HepG2 (cell line): ENCODE data around the gene GUK1. TPM values are rescaled to one million over a fixed set of nuclear protein-coding genes. Genes with fewer than 3 reads are reported as not detected.

ENCODE experiments used
- ATAD3A ChIP-seq: sonication (generic); formaldehyde crosslinking; IDR thresholded peaks from 2 replicates; pipeline ENCODE4 v1.4.0; 2020; ENCODE audit warnings: missing genetic modification reagents
- DNMT1 ChIP-seq: sonication (generic); formaldehyde crosslinking; IDR thresholded peaks from 2 replicates; pipeline ENCODE4 v1.5.1; 2020; ENCODE audit warnings: mild to moderate bottlenecking, missing genetic modification reagents
- GLI4 ChIP-seq: sonication (generic); formaldehyde crosslinking; IDR thresholded peaks from 2 replicates; pipeline ENCODE4 v1.5.1; 2020; ENCODE audit warnings: missing genetic modification reagents, mild to moderate bottlenecking, moderate library complexity, borderline replicate concordance
- HBP1 ChIP-seq: IDR thresholded peaks from 2 replicates; pipeline ENCODE4 v1.6.1; 2016; ENCODE audit warnings: low read depth, control low read depth
- HES4 ChIP-seq: sonication (generic); formaldehyde crosslinking; IDR thresholded peaks from 2 replicates; pipeline ENCODE4 v1.9.0; 2021; ENCODE audit warnings: mild to moderate bottlenecking, missing genetic modification reagents, borderline replicate concordance
- HOMEZ ChIP-seq: IDR thresholded peaks from 2 replicates; pipeline ENCODE4 v1.6.1; 2016; ENCODE audit warnings: low read depth
- KDM5A ChIP-seq: fragments of 200-600 bp; sonication (generic); IDR thresholded peaks from 2 replicates; pipeline ENCODE4 v1.7.0; 2018; ENCODE audit warnings: antibody characterized with exemption, mild to moderate bottlenecking, low read length, borderline replicate concordance
- KLF13 ChIP-seq: sonication (generic); formaldehyde crosslinking; IDR thresholded peaks from 2 replicates; pipeline ENCODE4 v1.4.0; 2020; ENCODE audit warnings: mild to moderate bottlenecking, missing genetic modification reagents
- MED8 ChIP-seq: sonication (generic); formaldehyde crosslinking; IDR thresholded peaks from 2 replicates; pipeline ENCODE4 v1.8.1; 2023; ENCODE audit warnings: mild to moderate bottlenecking, missing genetic modification reagents; ENCODE audit not compliant: insufficient replicate concordance
- NFIC ChIP-seq: IDR thresholded peaks from 2 replicates; pipeline ENCODE4 v1.6.1; 2012; ENCODE audit warnings: mild to moderate bottlenecking, low read length, inconsistent platforms
- NR2F2 ChIP-seq: IDR thresholded peaks from 2 replicates; pipeline ENCODE4 v1.6.1; 2012; ENCODE audit warnings: low read depth, inconsistent platforms, borderline replicate concordance
- PHB2 ChIP-seq: fragments of 450-650 bp; IDR thresholded peaks from 2 replicates; pipeline ENCODE4 v1.6.1; 2018; ENCODE audit not compliant: partially characterized antibody
- POGZ ChIP-seq: sonication (generic); formaldehyde crosslinking; IDR thresholded peaks from 2 replicates; pipeline ENCODE4 v1.4.0; 2020; ENCODE audit warnings: mild to moderate bottlenecking, missing genetic modification reagents
- RCOR2 ChIP-seq: IDR thresholded peaks from 2 replicates; pipeline ENCODE4 v1.6.1; 2016; ENCODE audit warnings: missing biosample characterization, missing genetic modification reagents
- REL ChIP-seq: sonication (generic); formaldehyde crosslinking; conservative IDR thresholded peaks from 2 replicates; pipeline ENCODE4 v1.8.0; 2022; ENCODE audit warnings: mild to moderate bottlenecking, missing genetic modification reagents, moderate library complexity
- ZBTB20 ChIP-seq: sonication (generic); formaldehyde crosslinking; IDR thresholded peaks from 2 replicates; pipeline ENCODE4 v1.8.1; 2023; ENCODE audit warnings: missing genetic modification reagents, low read depth, mild to moderate bottlenecking, borderline replicate concordance
- ZNF10 ChIP-seq: sonication (generic); formaldehyde crosslinking; IDR thresholded peaks from 2 replicates; pipeline ENCODE4 v1.4.0; 2020; ENCODE audit warnings: mild to moderate bottlenecking, low read depth, missing genetic modification reagents, borderline replicate concordance
- ZNF256 ChIP-seq: sonication (generic); formaldehyde crosslinking; conservative IDR thresholded peaks from 2 replicates; pipeline ENCODE4 v1.4.0; 2020; ENCODE audit warnings: missing genetic modification reagents
- ZNF30 ChIP-seq: sonication (generic); formaldehyde crosslinking; IDR thresholded peaks from 2 replicates; pipeline ENCODE4 v1.5.0; 2020; ENCODE audit warnings: mild to moderate bottlenecking, missing genetic modification reagents
- ZNF44 ChIP-seq: sonication (generic); formaldehyde crosslinking; IDR thresholded peaks from 2 replicates; pipeline ENCODE4 v1.5.1; 2020; ENCODE audit warnings: mild to moderate bottlenecking, missing genetic modification reagents
- ZNF496 ChIP-seq: sonication (generic); formaldehyde crosslinking; IDR thresholded peaks from 2 replicates; pipeline ENCODE4 v1.8.1; 2023; ENCODE audit warnings: mild to moderate bottlenecking, moderate library complexity, missing genetic modification reagents; ENCODE audit not compliant: insufficient replicate concordance
- ZNF569 ChIP-seq: sonication (generic); formaldehyde crosslinking; IDR thresholded peaks from 2 replicates; pipeline ENCODE4 v1.5.0; 2020; ENCODE audit warnings: mild to moderate bottlenecking, missing genetic modification reagents, moderate library complexity, borderline replicate concordance
- ZNF576 ChIP-seq: sonication (generic); formaldehyde crosslinking; IDR thresholded peaks from 2 replicates; pipeline ENCODE4 v1.4.0; 2020; ENCODE audit warnings: mild to moderate bottlenecking, missing genetic modification reagents
- ZNF652 ChIP-seq: IDR thresholded peaks from 2 replicates; pipeline ENCODE4 v1.6.1; 2016; ENCODE audit warnings: low read depth, borderline replicate concordance
- ZNF710 ChIP-seq: sonication (generic); formaldehyde crosslinking; IDR thresholded peaks from 2 replicates; pipeline ENCODE4 v1.5.0; 2020; ENCODE audit warnings: mild to moderate bottlenecking, missing genetic modification reagents, borderline replicate concordance
- ZNF75D ChIP-seq: sonication (generic); formaldehyde crosslinking; IDR thresholded peaks from 2 replicates; pipeline ENCODE4 v1.8.1; 2023; ENCODE audit warnings: missing genetic modification reagents, mild to moderate bottlenecking, borderline replicate concordance
- polyA plus RNA-seq, 8 experiments: library from polyadenylated mRNA; depleted of rRNA in 3 of 8; stranded (reverse) in 7 of 8; unstranded in 1 of 8; fragments of >200 nt; fragmentation: Illumina TruSeq in 4 of 8; extraction: Trizol in 4 of 8; gene quantifications; 2 replicates each; pipeline versions ENCODE4 v1.2.1 to v1.2.3, GENCODE V29; 2011 to 2016; ENCODE audit warnings: low read depth in 4 of 8, missing spikeins in 1 of 8, mixed read lengths in 1 of 8; ENCODE audit not compliant: insufficient read depth in 1 of 8
- total RNA-seq, 5 experiments: library from RNA; depleted of rRNA; stranded (reverse); fragments of >200 nt; fragmentation: Illumina TruSeq; extraction: Trizol; gene quantifications; 2 replicates each; pipeline ENCODE4 v1.2.3, GENCODE V29; 2016; ENCODE audit warnings: low read depth in 1 of 5

The GUK1 gene
- total and polyA plus RNA-seq, 2 of the 13 experiments (the other 11 are each of a cell fraction or from before 2014, with no cell fraction given) = 116 to 154 TPM

GRCh38 chr1:228139931-228140723 is at the start of gene GUK1 (continued):
- no peak for TF ChIP-seq GLI4
- TF ChIP-seq ZBTB20 (CRISPR knock-in tag) = no peak
- no peak for TF ChIP-seq NR2F2
- TF ChIP-seq NFIC = no peak
- no peak for TF ChIP-seq PHB2
- peak; percentile 71; the same call in 1 of the 2 replicates for TF ChIP-seq HES4 (CRISPR knock-in tag)
- TF ChIP-seq ZNF710 (CRISPR knock-in tag) = no peak; the same call in 1 of the 2 replicates
- TF ChIP-seq HOMEZ (CRISPR knock-in tag) = no peak; the same call in 1 of the 2 replicates
- peak; percentile 90 for TF ChIP-seq POGZ
- no peak; the same call in 1 of the 2 replicates for TF ChIP-seq RCOR2
- TF ChIP-seq KDM5A = peak; percentile 58; the same call in 1 of the 2 replicates
- TF ChIP-seq ZNF569 (CRISPR knock-in tag) = no peak
- TF ChIP-seq ZNF75D (CRISPR knock-in tag) = no peak
- TF ChIP-seq HBP1 (CRISPR knock-in tag) = no peak
- no peak for TF ChIP-seq ATAD3A (CRISPR knock-in tag)
- TF ChIP-seq ZNF256 = no peak
- TF ChIP-seq DNMT1 = no peak
- TF ChIP-seq ZNF496 (CRISPR knock-in tag) = no peak
- TF ChIP-seq ZNF652 (CRISPR knock-in tag) = no peak
- TF ChIP-seq KLF13 (CRISPR knock-in tag) = no peak
- no peak for TF ChIP-seq ZNF576
- no peak for TF ChIP-seq ZNF30
- no peak for TF ChIP-seq ZNF10 (CRISPR knock-in tag)
- peak; percentile 63 for TF ChIP-seq MED8
- no peak for TF ChIP-seq REL (CRISPR knock-in tag)
- no peak for TF ChIP-seq ZNF44 (CRISPR knock-in tag)
